ENCODE data around the gene ASB1.

Gene ASB1

DNA sequence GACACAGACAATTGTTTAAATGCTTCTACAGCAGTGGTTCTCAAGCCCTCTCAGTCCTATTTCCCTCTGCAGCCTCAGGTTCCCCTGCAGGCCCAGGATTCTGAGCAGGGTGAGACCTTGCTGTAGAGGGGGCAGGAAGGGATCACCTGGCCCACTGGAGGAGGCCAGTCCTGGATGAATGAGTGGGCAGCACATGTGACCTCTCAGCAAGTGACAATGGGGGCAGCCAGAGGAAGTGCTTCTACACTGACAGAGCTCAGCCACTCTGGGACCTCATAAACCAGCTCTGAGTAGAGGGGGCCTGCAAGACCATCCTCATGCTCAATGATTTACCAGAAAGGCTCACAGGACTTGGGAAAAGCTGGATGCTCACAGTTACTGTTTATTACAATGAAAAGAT lies 63.2 kb downstream of the ASB1 start:
- H3K4me1 ChIP-seq (ENCODE audit: control insufficient read depth, insufficient read depth, low read length), result peaks cover 12% of the 10 kb centered on the region
- no peak overlapping the region for H3K27ac ChIP-seq (ENCODE audit: insufficient read depth, low read depth, low read length, poor library complexity, severe bottlenecking)
- no peaks in the 10 kb centered on the region for H3K36me3 ChIP-seq (ENCODE audit: control insufficient read depth, insufficient read depth, low read length)
- H3K27me3 ChIP-seq (ENCODE audit: control insufficient read depth, insufficient read depth, low read length, poor library complexity, severe bottlenecking), result no peaks in the 10 kb centered on the region
- H3K9me3 ChIP-seq (ENCODE audit: control insufficient read depth, low read length), result no peaks in the 10 kb centered on the region
- H3K4me3 ChIP-seq (ENCODE audit: insufficient read depth, low read depth, low read length), result no peak overlapping the region

- Histone ChIP-seq H3K4me1 (ENCODE audit: control insufficient read depth, insufficient read depth, low read length) (peaks cover 12% of the 10 kb centered on the region), H3K9me3 (ENCODE audit: control insufficient read depth, low read length) (no peaks in the 10 kb centered on the region), H3K4me3 (ENCODE audit: insufficient read depth, low read depth, low read length) (no peak overlapping the region), H3K27ac (ENCODE audit: insufficient read depth, low read depth, low read length, poor library complexity, severe bottlenecking) (peak overlapping the region; percentile 47), H3K27me3 (ENCODE audit: control insufficient read depth, insufficient read depth, low read length, poor library complexity, severe bottlenecking) (no peaks in the 10 kb centered on the region), H3K36me3 (ENCODE audit: control insufficient read depth, insufficient read depth, low read length) (no peaks in the 10 kb centered on the region)
- 69 to 71% methylated on average over 5 of the region's 5 CpGs for WGBS, 2 experiments
These were observed 66.1 kb downstream of the ASB1 start for GRCh38 chr2:238492840-238493239.

- peaks cover 12% of the 10 kb centered on the region for H3K4me1 ChIP-seq (ENCODE audit: control insufficient read depth, insufficient read depth, low read length)
- H3K9me3 ChIP-seq (ENCODE audit: control insufficient read depth, low read length), result no peaks in the 10 kb centered on the region
- H3K27ac ChIP-seq (ENCODE audit: insufficient read depth, low read depth, low read length, poor library complexity, severe bottlenecking), result no peak overlapping the region
- H3K27me3 ChIP-seq (ENCODE audit: control insufficient read depth, insufficient read depth, low read length, poor library complexity, severe bottlenecking), result no peaks in the 10 kb centered on the region
- H3K36me3 ChIP-seq (ENCODE audit: control insufficient read depth, insufficient read depth, low read length), result no peaks in the 10 kb centered on the region
- WGBS, 2 experiments, result 91 to 97% methylated on average over 5 of the region's 5 CpGs
- H3K4me3 ChIP-seq (ENCODE audit: insufficient read depth, low read depth, low read length), result no peak overlapping the region
These were observed 66.7 kb downstream of the ASB1 start for GRCh38 chr2:238493411-238493810.

GRCh38 chr2:238493880-238494572 lies 67.3 kb downstream of the ASB1 start:
- Histone ChIP-seq H3K27ac (ENCODE audit: insufficient read depth, low read depth, low read length, poor library complexity, severe bottlenecking) (no peak overlapping the region), H3K27me3 (ENCODE audit: control insufficient read depth, insufficient read depth, low read length, poor library complexity, severe bottlenecking) (no peaks in the 10 kb centered on the region), H3K9me3 (ENCODE audit: control insufficient read depth, low read length) (no peaks in the 10 kb centered on the region), H3K4me3 (ENCODE audit: insufficient read depth, low read depth, low read length) (no peak overlapping the region), H3K4me1 (ENCODE audit: control insufficient read depth, insufficient read depth, low read length) (peaks cover 12% of the 10 kb centered on the region), H3K36me3 (ENCODE audit: control insufficient read depth, insufficient read depth, low read length) (no peaks in the 10 kb centered on the region)
- WGBS, 2 experiments, result 91 to 94% methylated on average over 18 of the region's 18 CpGs

- peaks cover 12% of the 10 kb centered on the region for H3K4me1 ChIP-seq (ENCODE audit: control insufficient read depth, insufficient read depth, low read length)
- 93 to 94% methylated on average over 16 of the region's 16 CpGs for WGBS, 2 experiments
These were observed 67.8 kb downstream of the ASB1 start for GRCh38 chr2:238494573-238494961.

DNA sequence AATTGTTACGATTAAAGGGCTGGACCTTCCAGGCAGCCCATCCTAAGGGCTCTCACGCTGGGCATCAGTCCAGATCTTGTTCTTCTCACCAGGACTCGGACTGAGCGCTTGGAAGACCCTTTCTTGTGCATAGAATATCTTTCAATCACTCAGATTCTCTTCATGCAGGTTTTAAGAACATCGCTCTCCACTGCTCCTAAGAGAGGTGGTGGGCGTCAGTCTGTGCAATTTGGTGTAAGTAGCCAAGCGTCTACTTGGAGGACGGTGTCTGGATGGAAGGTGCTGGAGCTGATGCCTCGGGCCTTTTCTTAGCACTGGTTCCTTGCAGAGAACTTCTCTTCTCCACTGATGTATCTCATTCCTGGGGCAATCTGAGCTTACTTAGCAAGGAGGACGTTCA lies 68.7 kb downstream of the ASB1 start:
- Histone ChIP-seq H3K27me3 (ENCODE audit: control insufficient read depth, insufficient read depth, low read length, poor library complexity, severe bottlenecking) (no peaks in the 10 kb centered on the region), H3K4me3 (ENCODE audit: insufficient read depth, low read depth, low read length) (no peak overlapping the region), H3K9me3 (ENCODE audit: control insufficient read depth, low read length) (no peaks in the 10 kb centered on the region), H3K4me1 (ENCODE audit: control insufficient read depth, insufficient read depth, low read length) (peaks cover 12% of the 10 kb centered on the region), H3K36me3 (ENCODE audit: control insufficient read depth, insufficient read depth, low read length) (no peaks in the 10 kb centered on the region), H3K27ac (ENCODE audit: insufficient read depth, low read depth, low read length, poor library complexity, severe bottlenecking) (no peak overlapping the region)
- 95 to 97% methylated on average over 9 to 10 of the region's 10 CpGs for WGBS, 2 experiments

More at GRCh38 chr2:238494573-238494961, 67.8 kb downstream of the ASB1 start:
- no peaks in the 10 kb centered on the region for H3K36me3 ChIP-seq (ENCODE audit: control insufficient read depth, insufficient read depth, low read length)
- no peak overlapping the region for H3K27ac ChIP-seq (ENCODE audit: insufficient read depth, low read depth, low read length, poor library complexity, severe bottlenecking)
- H3K9me3 ChIP-seq (ENCODE audit: control insufficient read depth, low read length), result no peaks in the 10 kb centered on the region
- no peak overlapping the region for H3K4me3 ChIP-seq (ENCODE audit: insufficient read depth, low read depth, low read length)
- H3K27me3 ChIP-seq (ENCODE audit: control insufficient read depth, insufficient read depth, low read length, poor library complexity, severe bottlenecking), result no peaks in the 10 kb centered on the region

GRCh38 chr2:238496756-238497609 lies 70.3 kb downstream of the ASB1 start:
- Histone ChIP-seq H3K36me3 (ENCODE audit: control insufficient read depth, insufficient read depth, low read length) (no peaks in the 10 kb centered on the region), H3K9me3 (ENCODE audit: control insufficient read depth, low read length) (no peaks in the 10 kb centered on the region), H3K4me3 (ENCODE audit: insufficient read depth, low read depth, low read length) (no peak overlapping the region), H3K27me3 (ENCODE audit: control insufficient read depth, insufficient read depth, low read length, poor library complexity, severe bottlenecking) (no peaks in the 10 kb centered on the region), H3K27ac (ENCODE audit: insufficient read depth, low read depth, low read length, poor library complexity, severe bottlenecking) (no peak overlapping the region), H3K4me1 (ENCODE audit: control insufficient read depth, insufficient read depth, low read length) (peaks cover 12% of the 10 kb centered on the region)
- 93 to 94% methylated on average over 23 of the region's 23 CpGs for WGBS, 2 experiments

GRCh38 chr2:238497610-238498005 lies 70.9 kb downstream of the ASB1 start:
- H3K36me3 ChIP-seq (ENCODE audit: control insufficient read depth, insufficient read depth, low read length), result no peaks in the 10 kb centered on the region
- H3K27ac ChIP-seq (ENCODE audit: insufficient read depth, low read depth, low read length, poor library complexity, severe bottlenecking), result no peak overlapping the region
- H3K4me3 ChIP-seq (ENCODE audit: insufficient read depth, low read depth, low read length), result no peak overlapping the region
- WGBS, 2 experiments, result 92 to 95% methylated on average over 7 of the region's 7 CpGs
- H3K27me3 ChIP-seq (ENCODE audit: control insufficient read depth, insufficient read depth, low read length, poor library complexity, severe bottlenecking), result no peaks in the 10 kb centered on the region
- H3K9me3 ChIP-seq (ENCODE audit: control insufficient read depth, low read length), result no peaks in the 10 kb centered on the region
- peaks cover 6% of the 10 kb centered on the region for H3K4me1 ChIP-seq (ENCODE audit: control insufficient read depth, insufficient read depth, low read length)

DNA sequence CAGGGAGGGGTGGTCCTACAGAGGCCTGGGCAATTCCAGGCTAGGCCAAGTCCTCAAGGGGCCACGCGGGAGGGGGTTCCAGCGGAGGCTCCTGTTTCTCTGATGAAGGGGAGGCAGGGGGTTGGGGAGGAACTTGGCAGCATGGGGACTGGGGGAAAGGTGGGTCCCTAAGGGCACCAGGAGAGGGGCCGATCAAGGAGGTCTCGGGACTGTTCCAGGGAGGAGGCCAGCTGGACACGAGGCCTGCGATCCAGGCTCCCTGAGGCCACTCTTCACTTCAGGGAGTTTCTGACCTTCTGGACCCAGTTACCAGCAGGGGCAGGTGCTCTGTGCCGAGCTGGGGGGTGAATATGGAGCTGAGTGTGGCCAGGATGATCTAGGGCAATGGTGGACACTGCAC lies 71.5 kb downstream of the ASB1 start:
- Histone ChIP-seq H3K27me3 (ENCODE audit: control insufficient read depth, insufficient read depth, low read length, poor library complexity, severe bottlenecking) (no peaks in the 10 kb centered on the region), H3K36me3 (ENCODE audit: control insufficient read depth, insufficient read depth, low read length) (no peaks in the 10 kb centered on the region)
- 92% methylated on average over 8 of the region's 8 CpGs for WGBS, 2 experiments

GRCh38 chr2:238498691-238499295 lies 72.1 kb downstream of the ASB1 start:
- H3K9me3 ChIP-seq (ENCODE audit: control insufficient read depth, low read length), result no peaks in the 10 kb centered on the region
- H3K36me3 ChIP-seq (ENCODE audit: control insufficient read depth, insufficient read depth, low read length), result no peaks in the 10 kb centered on the region
- WGBS, 2 experiments, result 88 to 89% methylated on average over 17 of the region's 17 CpGs
- H3K27ac ChIP-seq (ENCODE audit: insufficient read depth, low read depth, low read length, poor library complexity, severe bottlenecking), result no peak overlapping the region
- no peaks in the 10 kb centered on the region for H3K27me3 ChIP-seq (ENCODE audit: control insufficient read depth, insufficient read depth, low read length, poor library complexity, severe bottlenecking)
- no peaks in the 10 kb centered on the region for H3K4me1 ChIP-seq (ENCODE audit: control insufficient read depth, insufficient read depth, low read length)
- no peak overlapping the region for H3K4me3 ChIP-seq (ENCODE audit: insufficient read depth, low read depth, low read length)

More for the DNA sequence above, 71.5 kb downstream of the ASB1 start:
- H3K4me1 ChIP-seq (ENCODE audit: control insufficient read depth, insufficient read depth, low read length), result peaks cover under 1% of the 10 kb centered on the region
- no peak overlapping the region for H3K4me3 ChIP-seq (ENCODE audit: insufficient read depth, low read depth, low read length)
- no peaks in the 10 kb centered on the region for H3K9me3 ChIP-seq (ENCODE audit: control insufficient read depth, low read length)
- no peak overlapping the region for H3K27ac ChIP-seq (ENCODE audit: insufficient read depth, low read depth, low read length, poor library complexity, severe bottlenecking)

Measured in ectodermal cell (in vitro differentiated cells).